Epithelial cell of proximal tubule (primary cell): Measurements from ENCODE around the gene TCEANC2. TPM values are rescaled to one million over a fixed set of nuclear protein-coding genes. Genes with fewer than 3 reads are reported as not detected.

Source experiments
- DNase-seq: peaks from one replicate; pipeline ENCODE4 v3.0.0-alpha.2; 2011; ENCODE audit warnings: low read depth
- H3K4me3 ChIP-seq: 2 replicates; pipeline ENCODE4 v1.5.1; 2011; ENCODE audit warnings: low read depth, mild to moderate bottlenecking, low read length
- CTCF ChIP-seq: conservative IDR thresholded peaks from 2 replicates; pipeline ENCODE4 v1.5.1; 2012; ENCODE audit warnings: low read depth, mild to moderate bottlenecking, low read length
- total RNA-seq: library from RNA; depleted of rRNA; stranded (reverse); fragments of >200 nt; gene quantifications from 2 replicates; pipeline ENCODE4 v1.2.3, GENCODE V29; 2015

The TCEANC2 gene
- total RNA-seq, 1 donor from 2014 or later: 1.9 TPM

DNA sequence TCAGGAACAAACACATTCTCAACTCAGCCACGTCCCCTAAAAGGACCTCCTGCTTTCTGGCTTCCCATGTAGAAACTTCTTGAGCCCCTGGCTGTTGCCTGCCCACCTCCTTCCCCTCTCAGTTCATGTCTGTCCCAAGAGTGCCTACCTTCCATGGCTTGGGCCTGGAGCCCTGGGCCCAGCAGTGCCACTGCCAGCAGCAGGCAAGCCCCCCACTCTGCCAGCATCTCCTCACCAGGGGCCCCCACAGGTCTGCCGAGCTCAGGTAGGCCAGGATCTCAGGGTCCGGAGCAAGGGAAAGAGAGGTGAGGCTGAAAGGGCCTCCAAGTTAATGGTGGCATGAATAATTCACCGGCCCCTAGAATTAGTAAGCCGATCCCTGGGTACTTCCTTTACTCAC lies 99.3 kb downstream of the TCEANC2 start, which contains the start of gene CDCP2:
Gene CDCP2 (minus strand): TSS at position 305 of the 400 bp plus-strand sequence. CDS start 78 bp downstream, at position 227.
- H3K4me3 ChIP-seq: no peak within 1 kb of the TSS
- DNase-seq: no peak
- no peak for TF ChIP-seq CTCF

GRCh38 chr1:54153535-54154439 lies 100.4 kb downstream of the TCEANC2 start:
- no peak for TF ChIP-seq CTCF
- peak; percentile 7 for DNase-seq
- H3K4me3 ChIP-seq: no peak overlapping the region

Other genes starting within 250 kb of the TCEANC2 start
- 40.9 and 63.7 TPM in 2 replicates for gene NDC1, start 215.3 kb upstream of the TCEANC2 start, total RNA-seq
- gene YIPF1, start 163.8 kb upstream of the TCEANC2 start, total RNA-seq: 27.6 and 32.4 TPM in 2 replicates
- not detected in 2 replicates for gene DIO1, start 159.4 kb upstream of the TCEANC2 start, total RNA-seq
- 31.5 and 37.9 TPM in 2 replicates for gene IFT25, start 107.9 kb upstream of the TCEANC2 start, total RNA-seq
- gene LRRC42, start 107.3 kb upstream of the TCEANC2 start, total RNA-seq: 46.7 and 48.0 TPM in 2 replicates
- gene LDLRAD1, start 35.4 kb upstream of the TCEANC2 start, total RNA-seq: not detected in 2 replicates
- 71.8 and 106 TPM in 2 replicates for gene TMEM59, start 404 bp upstream of the TCEANC2 start, total RNA-seq
- not detected in 2 replicates for gene CDCP2, start 99.4 kb downstream of the TCEANC2 start, total RNA-seq
- gene CYB5RL, start 146.4 kb downstream of the TCEANC2 start, total RNA-seq: 2.8 and 6.0 TPM in 2 replicates
- 115 and 191 TPM in 2 replicates for gene MRPL37, start 146.6 kb downstream of the TCEANC2 start, total RNA-seq